D341Med (cell line): Measurements from ENCODE around the gene NUDT9.
"Not testable (repeated sequence)": the region's sequence is repeated elsewhere in the genome, so short reads cannot be mapped to it uniquely, and the experiment has no call there.

Source experiments
- DNase-seq: peaks from one replicate; pipeline ENCODE4 v3.0.0; 2012; ENCODE audit warnings: low spot score

NUDT9 gene

GRCh38 chr4:87422104-87423052 is at the start of gene NUDT9:
Gene NUDT9 (plus strand): TSS chr4:87422573. CDS start chr4:87422906, 333 bp downstream.
- peak; percentile 92 for DNase-seq

GRCh38 chr4:87375719-87376291 is 46.6 kb upstream of the NUDT9 start:
- peak; percentile 52 for DNase-seq

GRCh38 chr4:87377816-87378215 is 44.6 kb upstream of the NUDT9 start:
- no peak for DNase-seq

GRCh38 chr4:87382116-87382515 is 40.3 kb upstream of the NUDT9 start:
- no peak for DNase-seq

GRCh38 chr4:87382931-87383330 is 39.4 kb upstream of the NUDT9 start:
- DNase-seq, result no peak

- not testable (repeated sequence) for DNase-seq
Observed at GRCh38 chr4:87384466-87385132, 37.8 kb upstream of the NUDT9 start.

GRCh38 chr4:87387237-87387636 is 35.1 kb upstream of the NUDT9 start:
- no peak for DNase-seq

GRCh38 chr4:87388901-87389300 is 33.5 kb upstream of the NUDT9 start:
- no peak for DNase-seq

GRCh38 chr4:87390055-87390454 is 32.3 kb upstream of the NUDT9 start:
- DNase-seq, result not testable (repeated sequence)

GRCh38 chr4:87390551-87390890 is 31.9 kb upstream of the NUDT9 start:
- DNase-seq, result peak; percentile 35

GRCh38 chr4:87390891-87391575 is 31.3 kb upstream of the NUDT9 start, which contains the start of gene HSD17B11:
Gene HSD17B11 (minus strand): TSS chr4:87391188. CDS start chr4:87391070, 118 bp downstream.
- peak; percentile 91 for DNase-seq

- DNase-seq, result no peak
Observed at GRCh38 chr4:87391576-87392054, 30.8 kb upstream of the NUDT9 start.

- DNase-seq, result no peak
Observed at GRCh38 chr4:87392183-87392582, 30.2 kb upstream of the NUDT9 start.

- not testable (repeated sequence) for DNase-seq
Observed at GRCh38 chr4:87395073-87395472, 27.3 kb upstream of the NUDT9 start.

- not testable (repeated sequence) for DNase-seq
Observed at GRCh38 chr4:87395851-87396250, 26.5 kb upstream of the NUDT9 start.

GRCh38 chr4:87399148-87399547 is 23.2 kb upstream of the NUDT9 start:
- DNase-seq, result no peak

- DNase-seq, result no peak
Observed at GRCh38 chr4:87399954-87400353, 22.4 kb upstream of the NUDT9 start.

GRCh38 chr4:87403732-87404131 is 18.6 kb upstream of the NUDT9 start:
- not testable (repeated sequence) for DNase-seq

GRCh38 chr4:87405211-87405820 is 17.1 kb upstream of the NUDT9 start:
- DNase-seq, result no peak

- no peak for DNase-seq
Observed at GRCh38 chr4:87406462-87406861, 15.9 kb upstream of the NUDT9 start.

GRCh38 chr4:87406902-87407301 is 15.5 kb upstream of the NUDT9 start:
- not testable (repeated sequence) for DNase-seq
